ENCODE measurements around the gene SLC12A7.
A peak's percentile ranks its signal among the peaks of the same experiment; 100 is the strongest.

GRCh38 chr5:1068895-1069719, 42.8 kb downstream of the SLC12A7 start:
- no peak for TF ChIP-seq CTCF (IDR thresholded peaks at IDR 0.05 in 8 of 11, conservative IDR thresholded peaks at IDR 0.05 in 3 of 11)
- TF ChIP-seq POLR2AphosphoS5 (IDR thresholded peaks at IDR 0.05) = peak in 2 of 3 donors; percentile 6 to 16

All from spleen (tissue), 7 donors.